Mammary epithelial cell (primary cell): ENCODE measurements around the gene HES4.

Experiments used
- EZH2 ChIP-seq: IDR thresholded peaks from 2 replicates; pipeline ENCODE4 v1.6.1; 2012; ENCODE audit warnings: low read length, inconsistent platforms, borderline replicate concordance
- TF ChIP-seq, protein P1 (sequence below), 2 donors: IDR thresholded peaks in 1 of 2; conservative IDR thresholded peaks in 1 of 2; 2 replicates each; pipeline ENCODE4 v1.5.1; 2011 to 2012; ENCODE audit warnings: inconsistent platforms in 2 of 2, low read length in 2 of 2, mild to moderate bottlenecking in 2 of 2, control low read depth in 1 of 2, low read depth in 1 of 2; ENCODE audit not compliant: insufficient read depth in 1 of 2; ENCODE audit errors: extremely low read depth in 1 of 2

DNA sequence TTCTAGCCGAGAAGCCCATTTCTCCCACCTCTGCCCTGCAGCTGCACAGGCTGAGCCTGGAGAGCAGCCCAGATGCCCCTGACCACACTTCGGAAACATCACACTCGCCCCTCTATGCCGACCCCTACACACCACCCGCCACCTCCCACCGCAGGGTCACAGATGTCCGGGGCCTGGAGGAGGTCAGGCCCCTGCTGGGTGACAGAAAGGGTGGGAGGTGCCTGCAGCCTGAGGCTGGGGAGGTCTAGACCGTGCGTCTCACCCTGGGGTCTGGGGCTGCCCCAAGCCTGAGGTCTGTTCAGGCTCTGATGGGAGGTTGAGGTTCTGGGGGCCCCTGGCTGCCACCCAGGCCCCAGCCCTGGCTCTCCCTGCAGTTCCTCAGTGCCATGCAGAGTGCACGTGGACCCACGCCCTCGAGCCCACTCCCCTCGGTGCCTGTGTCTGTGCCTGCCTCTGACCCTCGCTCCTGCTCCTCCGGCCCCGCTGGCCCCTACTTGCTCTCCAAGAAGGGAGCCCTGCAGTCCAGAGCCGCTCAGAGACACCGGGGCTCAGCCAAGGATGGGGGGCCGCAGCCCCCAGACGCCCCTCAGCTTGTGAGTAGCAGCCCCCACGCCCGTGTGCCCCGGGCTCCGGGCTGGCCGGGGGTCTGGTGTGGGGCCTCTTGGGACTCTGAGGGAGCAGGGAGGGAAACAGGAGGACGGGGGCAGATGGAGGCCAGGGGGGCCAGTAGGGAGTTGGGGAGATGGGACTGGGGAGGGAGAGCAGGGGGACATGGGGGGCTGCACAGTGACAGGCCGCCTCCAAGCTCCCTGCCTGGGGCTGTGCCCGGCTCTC, 26.2 kb downstream of the HES4 start:
- TF ChIP-seq, protein P1, sequence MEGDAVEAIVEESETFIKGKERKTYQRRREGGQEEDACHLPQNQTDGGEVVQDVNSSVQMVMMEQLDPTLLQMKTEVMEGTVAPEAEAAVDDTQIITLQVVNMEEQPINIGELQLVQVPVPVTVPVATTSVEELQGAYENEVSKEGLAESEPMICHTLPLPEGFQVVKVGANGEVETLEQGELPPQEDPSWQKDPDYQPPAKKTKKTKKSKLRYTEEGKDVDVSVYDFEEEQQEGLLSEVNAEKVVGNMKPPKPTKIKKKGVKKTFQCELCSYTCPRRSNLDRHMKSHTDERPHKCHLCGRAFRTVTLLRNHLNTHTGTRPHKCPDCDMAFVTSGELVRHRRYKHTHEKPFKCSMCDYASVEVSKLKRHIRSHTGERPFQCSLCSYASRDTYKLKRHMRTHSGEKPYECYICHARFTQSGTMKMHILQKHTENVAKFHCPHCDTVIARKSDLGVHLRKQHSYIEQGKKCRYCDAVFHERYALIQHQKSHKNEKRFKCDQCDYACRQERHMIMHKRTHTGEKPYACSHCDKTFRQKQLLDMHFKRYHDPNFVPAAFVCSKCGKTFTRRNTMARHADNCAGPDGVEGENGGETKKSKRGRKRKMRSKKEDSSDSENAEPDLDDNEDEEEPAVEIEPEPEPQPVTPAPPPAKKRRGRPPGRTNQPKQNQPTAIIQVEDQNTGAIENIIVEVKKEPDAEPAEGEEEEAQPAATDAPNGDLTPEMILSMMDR (conservative IDR thresholded peaks at IDR 0.05 in 1 of 2, IDR thresholded peaks at IDR 0.05 in 1 of 2; ENCODE audit: extremely low read depth in 1 of 2, insufficient read depth in 1 of 2, low read depth in 1 of 2, low read length in 2 of 2) = no peak
- no peak for TF ChIP-seq EZH2
